HCT116 (cell line): Measurements from ENCODE around the gene TAF15. TPM values are rescaled to one million over a fixed set of nuclear protein-coding genes. Genes with fewer than 3 reads are reported as not detected.

Experiments
- ATAC-seq: fragments of 200-7000 bp; cut with Tn5 transposase; 2 replicates; pipeline ENCODE4 v1.9.1; 2020; ENCODE audit warnings: mild to moderate bottlenecking, moderate library complexity
- BruUV-seq: library from RNA; stranded (reverse); fragments of 400-500 nt; replicated peaks from 2 replicates; lab custom pipeline; 2021; lab: Mats Ljungman, UMichigan
- CTCF ChIA-PET: fragments of 300-600 bp; sonication (Branson Sonifier 250); formaldehyde crosslinking; loops from one replicate; lab custom pipeline; 2021; ENCODE audit warnings: antibody characterized with exemption; lab: Charles Lee
- POLR2A ChIA-PET: fragments of 300-600, 350-600 bp; sonication (Branson Sonifier 250); formaldehyde crosslinking; loops from one replicate; lab custom pipeline; 2021; ENCODE audit warnings: antibody characterized with exemption; lab: Charles Lee
- RAD21 ChIA-PET, 2 experiments: fragments of 300-600 bp; sonication (Branson Sonifier 250); formaldehyde crosslinking; loops; one replicate each; lab custom pipeline; 2023; ENCODE audit warnings: low total read pairs in 2 of 2; ENCODE audit not compliant: uncharacterized antibody in 2 of 2, unreplicated experiment in 2 of 2, low non-redundant PET in 1 of 2; lab: Charles Lee
- DNase-seq: peaks from one replicate; pipeline ENCODE4 v3.0.0-alpha.2; 2010; ENCODE audit warnings: low read depth, low spot score
- H2AFZ ChIP-seq: fragments of 200-600 bp; shearing (Covaris generic), sonication (generic); 2 replicates; pipeline ENCODE4 v1.6.1; 2017; ENCODE audit warnings: low read depth, mixed run types, mixed read lengths, antibody characterized with exemption, low read length; ENCODE audit not compliant: poor library complexity, severe bottlenecking
- H3K27ac ChIP-seq: 2 replicates; pipeline ENCODE4 v1.5.1; 2012; ENCODE audit warnings: low read depth, low read length
- H3K27me3 ChIP-seq: fragments of 200-600 bp; sonication (generic); 2 replicates; pipeline ENCODE4 v1.6.1; 2016; ENCODE audit warnings: mixed run types, low read length, mixed read lengths; ENCODE audit not compliant: insufficient read depth
- H3K36me3 ChIP-seq, 2 experiments: fragments of 200-500 bp in 1 of 2; fragments of 200-600 bp in 1 of 2; sonication (Bioruptor generic) in 1 of 2; sonication (generic) in 1 of 2; 2 replicates each; pipeline versions ENCODE4 v1.5.1 to v1.6.1; 2014 to 2016; ENCODE audit warnings: low read length in 2 of 2, inconsistent platforms in 1 of 2, mixed read lengths in 1 of 2, mixed run types in 1 of 2; ENCODE audit not compliant: insufficient read depth in 2 of 2, control insufficient read depth in 1 of 2
- H3K4me1 ChIP-seq, 2 experiments: fragments of 200-600 bp in 1 of 2; sonication (generic) in 1 of 2; 2 replicates each; pipeline versions ENCODE4 v1.5.1 to v1.6.1; 2012 to 2017; ENCODE audit warnings: low read length in 2 of 2, inconsistent platforms in 1 of 2, mild to moderate bottlenecking in 1 of 2, mixed read lengths in 1 of 2, mixed run types in 1 of 2, moderate library complexity in 1 of 2; ENCODE audit not compliant: insufficient read depth in 2 of 2, control insufficient read depth in 1 of 2
- H3K4me2 ChIP-seq: fragments of 200-600 bp; sonication (generic); 2 replicates; pipeline ENCODE4 v1.6.1; 2017; ENCODE audit warnings: mixed run types, low read length, mixed read lengths
- H3K4me3 ChIP-seq, 2 experiments: fragments of 200-600 bp in 1 of 2; sonication (generic) in 1 of 2; replicated peaks in 1 of 2; 2 replicates each; pipeline ENCODE4 v1.5.1; 2011 to 2016; ENCODE audit warnings: low read length in 2 of 2, control low read depth in 1 of 2, low read depth in 1 of 2, mild to moderate bottlenecking in 1 of 2, mixed read lengths in 1 of 2, mixed run types in 1 of 2
- H3K79me2 ChIP-seq: fragments of 200-600 bp; sonication (generic); 2 replicates; pipeline ENCODE4 v1.6.1; 2017; ENCODE audit warnings: mild to moderate bottlenecking, mixed run types, low read length, moderate library complexity, mixed read lengths; ENCODE audit not compliant: insufficient read depth
- H3K9ac ChIP-seq: fragments of 200-600 bp; sonication (generic); 2 replicates; pipeline ENCODE4 v1.6.1; 2016; ENCODE audit warnings: low read length, mixed read lengths
- H3K9me2 ChIP-seq: fragments of 200-600 bp; sonication (generic), shearing (Covaris generic); 2 replicates; pipeline ENCODE4 v1.6.1; 2017; ENCODE audit warnings: mixed run types, mild to moderate bottlenecking, moderate library complexity; ENCODE audit not compliant: insufficient read depth
- H3K9me3 ChIP-seq, 2 experiments: fragments of 200-500 bp in 1 of 2; fragments of 200-600 bp in 1 of 2; sonication (Bioruptor generic) in 1 of 2; sonication (generic) in 1 of 2; 2 replicates each; pipeline ENCODE4 v1.6.1; 2014 to 2017; ENCODE audit warnings: low read length in 2 of 2, mixed read lengths in 2 of 2, inconsistent platforms in 1 of 2, low read depth in 1 of 2, mild to moderate bottlenecking in 1 of 2, mixed run types in 1 of 2, moderate library complexity in 1 of 2; ENCODE audit not compliant: control insufficient read depth in 1 of 2, insufficient read depth in 1 of 2
- H4K20me1 ChIP-seq: fragments of 200-600 bp; sonication (generic), shearing (Covaris generic); 2 replicates; pipeline ENCODE4 v1.6.1; 2017; ENCODE audit warnings: mixed run types, mild to moderate bottlenecking, moderate library complexity; ENCODE audit not compliant: insufficient read depth
- CEBPB ChIP-seq: IDR thresholded peaks from 2 replicates; pipeline ENCODE4 v1.6.1; 2012; ENCODE audit warnings: low read depth
- EGR1 ChIP-seq: IDR thresholded peaks from 2 replicates; pipeline ENCODE4 v1.6.1; 2012; ENCODE audit warnings: low read depth
- ELF1 ChIP-seq: IDR thresholded peaks from 2 replicates; pipeline ENCODE4 v1.6.1; 2012; ENCODE audit warnings: low read depth, borderline replicate concordance
- EZH2 ChIP-seq: fragments of 200-600 bp; sonication (generic); IDR thresholded peaks from 2 replicates; pipeline ENCODE4 v1.6.1; 2017; ENCODE audit warnings: antibody characterized with exemption, mixed run types
- EZH2phosphoT487 ChIP-seq: fragments of 200-600 bp; IDR thresholded peaks from 2 replicates; pipeline ENCODE4 v1.6.1; 2018; ENCODE audit warnings: antibody characterized with exemption, borderline replicate concordance
- FOSL1 ChIP-seq: IDR thresholded peaks from 2 replicates; pipeline ENCODE4 v1.6.1; 2012; ENCODE audit warnings: low read depth
- JUND ChIP-seq: IDR thresholded peaks from 2 replicates; pipeline ENCODE4 v1.6.1; 2012
- POLR2A ChIP-seq: IDR thresholded peaks from 2 replicates; pipeline ENCODE4 v1.7.0; 2011; ENCODE audit warnings: borderline replicate concordance; ENCODE audit not compliant: insufficient read depth, insufficient read length; ENCODE audit errors: extremely low read depth
- POLR2AphosphoS5 ChIP-seq: IDR thresholded peaks from 2 replicates; pipeline ENCODE4 v1.6.1; 2011; ENCODE audit warnings: mild to moderate bottlenecking, low read depth, low read length, moderate library complexity
- SIN3A ChIP-seq: IDR thresholded peaks from 2 replicates; pipeline ENCODE4 v1.6.1; 2012; ENCODE audit warnings: low read depth
- SRF ChIP-seq: IDR thresholded peaks from 2 replicates; pipeline ENCODE4 v1.6.1; 2012; ENCODE audit warnings: low read depth
- TCF7L2 ChIP-seq: IDR thresholded peaks from 2 replicates; pipeline ENCODE4 v1.7.0; 2011; ENCODE audit warnings: borderline replicate concordance, inconsistent platforms; ENCODE audit not compliant: insufficient read depth, insufficient read length; ENCODE audit errors: extremely low read depth
- YY1 ChIP-seq: IDR thresholded peaks from 2 replicates; pipeline ENCODE4 v1.6.1; 2011; ENCODE audit warnings: low read length, low read depth, moderate library complexity, mild to moderate bottlenecking; ENCODE audit not compliant: insufficient replicate concordance; ENCODE audit errors: extremely low read depth
- ZFX ChIP-seq: fragments of 450-650 bp; IDR thresholded peaks from 2 replicates; pipeline ENCODE4 v1.6.1; 2017
- ZNF274 ChIP-seq: fragments of 200-500 bp; sonication (Bioruptor generic); IDR thresholded peaks from 2 replicates; pipeline ENCODE4 v1.6.1; 2014; ENCODE audit warnings: mild to moderate bottlenecking, low read depth, low read length, inconsistent platforms
- intact Hi-C: fragments of 100-400 bp; cut with micrococcal nuclease; formaldehyde crosslinking; loops from 2 replicates; pipeline ENCODE4 v1.10.0; 2022
- total RNA-seq: library from RNA; stranded (reverse); gene quantifications from one replicate; pipeline ENCODE4 v1.2.1, GENCODE V29; 2021; ENCODE audit not compliant: unreplicated experiment
- TF ChIP-seq, protein P1 (sequence below): IDR thresholded peaks from 2 replicates; pipeline ENCODE4 v1.6.1; 2011; ENCODE audit warnings: mild to moderate bottlenecking, low read length, moderate library complexity; ENCODE audit not compliant: insufficient replicate concordance; ENCODE audit errors: extremely low read depth
- TF ChIP-seq, protein P2 (sequence below): IDR thresholded peaks from 2 replicates; pipeline ENCODE4 v1.6.1; 2012
- TF ChIP-seq, protein P3 (sequence below): IDR thresholded peaks from 2 replicates; pipeline ENCODE4 v1.6.1; 2012
- TF ChIP-seq, protein P4 (sequence below), 3 experiments: fragments of 200-600 bp in 1 of 3; sonication (generic) in 1 of 3; IDR thresholded peaks in 2 of 3; conservative IDR thresholded peaks in 1 of 3; 2 replicates each; pipeline ENCODE4 v1.5.1; 2012 to 2017; ENCODE audit warnings: low read depth in 2 of 3, low read length in 2 of 3, antibody characterized with exemption in 1 of 3, borderline replicate concordance in 1 of 3, control low read depth in 1 of 3, mild to moderate bottlenecking in 1 of 3, mixed read lengths in 1 of 3, mixed run types in 1 of 3, moderate library complexity in 1 of 3; ENCODE audit not compliant: insufficient read depth in 1 of 3
- TF ChIP-seq, protein P5 (sequence below): IDR thresholded peaks from 2 replicates; pipeline ENCODE4 v1.6.1; 2012; ENCODE audit warnings: low read depth

The TAF15 gene
- total RNA-seq, 1 experiment from 2014 or later, result 346 TPM

DNA sequence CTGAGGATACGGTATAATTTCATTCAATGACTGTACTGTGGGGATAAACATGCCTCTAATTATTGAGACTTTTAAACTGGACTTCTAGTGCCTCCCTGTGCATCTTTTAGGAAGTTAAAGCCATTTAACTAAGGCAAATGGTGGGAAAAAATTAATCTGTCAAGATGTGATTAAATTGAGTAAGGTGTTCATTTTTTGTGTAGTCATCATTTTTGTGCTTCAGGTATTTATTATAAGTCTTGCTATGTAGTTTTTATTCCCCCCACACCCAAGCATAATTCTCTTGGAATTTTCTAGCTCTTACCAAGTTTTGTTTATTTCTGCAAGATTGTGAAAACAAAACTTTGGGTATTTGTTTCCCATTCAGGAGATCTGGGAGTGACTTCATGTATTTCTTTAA, 10.2 kb downstream of the TAF15 start:
- Histone ChIP-seq H3K36me3 (peaks cover 60 to 68% of the 10 kb centered on the region in 2 experiments), H3K9me2 (no peaks in the 10 kb centered on the region), H3K4me1 (no peaks in the 10 kb centered on the region), H3K79me2 (peaks cover 99% of the 10 kb centered on the region), H3K27me3 (no peaks in the 10 kb centered on the region), H3K4me3 (no peak overlapping the region), H4K20me1 (peaks cover 49% of the 10 kb centered on the region), H2AFZ (no peak overlapping the region), H3K9me3 (no peaks in the 10 kb centered on the region), H3K27ac (no peak overlapping the region), H3K4me2 (no peak overlapping the region), H3K9ac (no peak overlapping the region)
- ATAC-seq, result no peak
- ChIA-PET POLR2A (interaction anchor here (3.6 kb wide), 1 partner anchor 11 kb away, joined by 24 read pairs; the partner anchor contains the start of gene TAF15), RAD21 (no interaction called here), CTCF (interaction anchor here (0.8 to 1.2 kb wide), 2 partner anchors 10 to 15 kb away, joined by 3 read pairs; partner anchors contain the start of gene TAF15)
- TF ChIP-seq, protein P1, sequence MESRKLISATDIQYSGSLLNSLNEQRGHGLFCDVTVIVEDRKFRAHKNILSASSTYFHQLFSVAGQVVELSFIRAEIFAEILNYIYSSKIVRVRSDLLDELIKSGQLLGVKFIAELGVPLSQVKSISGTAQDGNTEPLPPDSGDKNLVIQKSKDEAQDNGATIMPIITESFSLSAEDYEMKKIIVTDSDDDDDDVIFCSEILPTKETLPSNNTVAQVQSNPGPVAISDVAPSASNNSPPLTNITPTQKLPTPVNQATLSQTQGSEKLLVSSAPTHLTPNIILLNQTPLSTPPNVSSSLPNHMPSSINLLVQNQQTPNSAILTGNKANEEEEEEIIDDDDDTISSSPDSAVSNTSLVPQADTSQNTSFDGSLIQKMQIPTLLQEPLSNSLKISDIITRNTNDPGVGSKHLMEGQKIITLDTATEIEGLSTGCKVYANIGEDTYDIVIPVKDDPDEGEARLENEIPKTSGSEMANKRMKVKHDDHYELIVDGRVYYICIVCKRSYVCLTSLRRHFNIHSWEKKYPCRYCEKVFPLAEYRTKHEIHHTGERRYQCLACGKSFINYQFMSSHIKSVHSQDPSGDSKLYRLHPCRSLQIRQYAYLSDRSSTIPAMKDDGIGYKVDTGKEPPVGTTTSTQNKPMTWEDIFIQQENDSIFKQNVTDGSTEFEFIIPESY, result no peak
- TF ChIP-seq, protein P2, sequence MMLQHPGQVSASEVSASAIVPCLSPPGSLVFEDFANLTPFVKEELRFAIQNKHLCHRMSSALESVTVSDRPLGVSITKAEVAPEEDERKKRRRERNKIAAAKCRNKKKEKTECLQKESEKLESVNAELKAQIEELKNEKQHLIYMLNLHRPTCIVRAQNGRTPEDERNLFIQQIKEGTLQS, result no peak
- TF ChIP-seq ZNF274 (no peak), POLR2A (no peak), ELF1 (no peak), EZH2phosphoT487 (no peak), EZH2 (no peak), CEBPB (no peak), TCF7L2 (no peak), SIN3A (no peak), SRF (no peak), POLR2AphosphoS5 (no peak), FOSL1 (no peak), EGR1 (no peak), YY1 (no peak), ZFX (no peak), JUND (no peak)
- TF ChIP-seq, protein P3, sequence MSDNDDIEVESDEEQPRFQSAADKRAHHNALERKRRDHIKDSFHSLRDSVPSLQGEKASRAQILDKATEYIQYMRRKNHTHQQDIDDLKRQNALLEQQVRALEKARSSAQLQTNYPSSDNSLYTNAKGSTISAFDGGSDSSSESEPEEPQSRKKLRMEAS, result no peak
- TF ChIP-seq, protein P4, sequence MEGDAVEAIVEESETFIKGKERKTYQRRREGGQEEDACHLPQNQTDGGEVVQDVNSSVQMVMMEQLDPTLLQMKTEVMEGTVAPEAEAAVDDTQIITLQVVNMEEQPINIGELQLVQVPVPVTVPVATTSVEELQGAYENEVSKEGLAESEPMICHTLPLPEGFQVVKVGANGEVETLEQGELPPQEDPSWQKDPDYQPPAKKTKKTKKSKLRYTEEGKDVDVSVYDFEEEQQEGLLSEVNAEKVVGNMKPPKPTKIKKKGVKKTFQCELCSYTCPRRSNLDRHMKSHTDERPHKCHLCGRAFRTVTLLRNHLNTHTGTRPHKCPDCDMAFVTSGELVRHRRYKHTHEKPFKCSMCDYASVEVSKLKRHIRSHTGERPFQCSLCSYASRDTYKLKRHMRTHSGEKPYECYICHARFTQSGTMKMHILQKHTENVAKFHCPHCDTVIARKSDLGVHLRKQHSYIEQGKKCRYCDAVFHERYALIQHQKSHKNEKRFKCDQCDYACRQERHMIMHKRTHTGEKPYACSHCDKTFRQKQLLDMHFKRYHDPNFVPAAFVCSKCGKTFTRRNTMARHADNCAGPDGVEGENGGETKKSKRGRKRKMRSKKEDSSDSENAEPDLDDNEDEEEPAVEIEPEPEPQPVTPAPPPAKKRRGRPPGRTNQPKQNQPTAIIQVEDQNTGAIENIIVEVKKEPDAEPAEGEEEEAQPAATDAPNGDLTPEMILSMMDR (IDR thresholded peaks at IDR 0.05 in 2 of 3, conservative IDR thresholded peaks at IDR 0.05 in 1 of 3; ENCODE audit: borderline replicate concordance in 1 of 3, insufficient read depth in 1 of 3, low read depth in 2 of 3, low read length in 2 of 3), result no peak
- TF ChIP-seq, protein P5, sequence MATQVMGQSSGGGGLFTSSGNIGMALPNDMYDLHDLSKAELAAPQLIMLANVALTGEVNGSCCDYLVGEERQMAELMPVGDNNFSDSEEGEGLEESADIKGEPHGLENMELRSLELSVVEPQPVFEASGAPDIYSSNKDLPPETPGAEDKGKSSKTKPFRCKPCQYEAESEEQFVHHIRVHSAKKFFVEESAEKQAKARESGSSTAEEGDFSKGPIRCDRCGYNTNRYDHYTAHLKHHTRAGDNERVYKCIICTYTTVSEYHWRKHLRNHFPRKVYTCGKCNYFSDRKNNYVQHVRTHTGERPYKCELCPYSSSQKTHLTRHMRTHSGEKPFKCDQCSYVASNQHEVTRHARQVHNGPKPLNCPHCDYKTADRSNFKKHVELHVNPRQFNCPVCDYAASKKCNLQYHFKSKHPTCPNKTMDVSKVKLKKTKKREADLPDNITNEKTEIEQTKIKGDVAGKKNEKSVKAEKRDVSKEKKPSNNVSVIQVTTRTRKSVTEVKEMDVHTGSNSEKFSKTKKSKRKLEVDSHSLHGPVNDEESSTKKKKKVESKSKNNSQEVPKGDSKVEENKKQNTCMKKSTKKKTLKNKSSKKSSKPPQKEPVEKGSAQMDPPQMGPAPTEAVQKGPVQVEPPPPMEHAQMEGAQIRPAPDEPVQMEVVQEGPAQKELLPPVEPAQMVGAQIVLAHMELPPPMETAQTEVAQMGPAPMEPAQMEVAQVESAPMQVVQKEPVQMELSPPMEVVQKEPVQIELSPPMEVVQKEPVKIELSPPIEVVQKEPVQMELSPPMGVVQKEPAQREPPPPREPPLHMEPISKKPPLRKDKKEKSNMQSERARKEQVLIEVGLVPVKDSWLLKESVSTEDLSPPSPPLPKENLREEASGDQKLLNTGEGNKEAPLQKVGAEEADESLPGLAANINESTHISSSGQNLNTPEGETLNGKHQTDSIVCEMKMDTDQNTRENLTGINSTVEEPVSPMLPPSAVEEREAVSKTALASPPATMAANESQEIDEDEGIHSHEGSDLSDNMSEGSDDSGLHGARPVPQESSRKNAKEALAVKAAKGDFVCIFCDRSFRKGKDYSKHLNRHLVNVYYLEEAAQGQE, result no peak
- DNase-seq, result no peak
- no TSS peak for BruUV-seq
- intact Hi-C loops, result no loop called here
